ENCODE results near the gene FRMD4A.
A peak's percentile ranks its signal among the peaks of the same experiment; 100 is the strongest.

The FRMD4A gene

DNA sequence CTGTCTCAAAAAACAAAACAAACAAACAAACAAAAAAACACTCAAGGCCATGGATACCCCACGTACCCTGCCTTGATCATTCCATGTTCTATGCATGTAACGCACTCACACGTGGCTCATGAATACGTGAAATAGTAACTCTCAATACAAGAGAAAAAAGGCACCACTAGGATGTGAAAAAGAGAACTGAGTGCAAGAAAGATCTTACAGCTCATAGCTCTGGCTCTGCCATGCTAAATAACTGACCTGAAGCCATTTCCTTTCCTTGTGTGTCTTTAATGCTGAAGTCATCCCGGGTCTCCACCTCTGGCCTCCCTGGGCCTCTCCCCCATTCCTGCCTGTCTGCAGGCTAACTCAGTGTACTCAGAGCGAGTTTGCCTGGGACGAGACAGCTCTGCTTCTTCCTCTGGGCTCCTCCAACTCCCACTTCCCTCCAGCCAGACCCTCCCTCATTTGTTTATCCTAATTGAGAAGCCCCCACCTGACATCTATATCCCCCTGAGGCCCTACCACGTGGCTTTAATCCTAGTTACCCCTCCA, 626.7 kb downstream of the FRMD4A start:
- peak; percentile 76 for FAIRE-seq
- DNase-seq (ENCODE audit: insufficient read length, low spot score) = no peak
- peak; percentile 30; the same call in 1 of the 2 replicates for TF ChIP-seq POLR2A (IDR thresholded peaks at IDR 0.05; ENCODE audit: low read depth, low read length)
- peak; percentile 69 for TF ChIP-seq SPI1 (IDR thresholded peaks at IDR 0.05; ENCODE audit: low read depth, low read length)
- no peak for TF ChIP-seq PAX5 (IDR thresholded peaks at IDR 0.05; ENCODE audit: insufficient read depth, low read length, severe bottlenecking)

DNA sequence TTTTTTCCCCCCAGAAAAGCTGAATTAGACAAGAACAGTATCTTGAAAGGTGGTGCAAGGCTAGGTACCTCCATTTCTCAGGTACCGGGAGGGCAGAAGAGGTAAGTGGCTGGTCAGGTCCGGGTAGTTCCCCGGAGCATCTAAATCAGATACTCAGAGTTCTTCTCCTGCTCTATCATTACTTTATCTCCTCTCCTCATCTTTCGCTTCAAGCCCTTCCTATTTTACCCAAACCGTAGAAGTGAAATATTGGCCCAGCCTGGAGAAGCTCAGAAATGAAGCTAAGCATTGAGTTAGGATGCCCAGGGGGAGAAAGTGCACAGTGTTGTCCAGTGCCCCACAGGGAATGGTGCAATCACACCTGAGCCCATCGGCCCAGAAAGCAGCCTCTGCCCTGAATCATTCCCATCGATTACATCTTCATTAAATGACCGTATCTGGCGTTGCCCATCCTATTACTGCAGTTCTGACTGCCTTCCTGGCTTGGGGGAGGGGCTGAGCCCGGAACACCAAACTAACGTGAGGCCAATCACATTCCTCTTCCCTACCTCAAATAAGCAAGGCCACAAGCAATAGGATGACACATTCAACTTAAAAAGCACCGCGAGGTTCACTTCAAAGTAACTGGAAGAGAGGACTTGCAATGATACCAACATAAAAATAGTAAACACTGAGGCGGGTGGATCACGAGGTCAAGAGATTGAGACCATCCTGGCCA, 627.5 kb downstream of the FRMD4A start:
- DNase-seq (ENCODE audit: insufficient read length, low spot score) (no peak), FAIRE-seq (no peak)
- TF ChIP-seq POLR2AphosphoS5 (IDR thresholded peaks at IDR 0.05; ENCODE audit: low read depth, low read length) (no peak), POLR2A (IDR thresholded peaks at IDR 0.05; ENCODE audit: low read depth, low read length) (no peak), SPI1 (IDR thresholded peaks at IDR 0.05; ENCODE audit: low read depth, low read length) (no peak), POU2F2 (IDR thresholded peaks at IDR 0.05; ENCODE audit: low read depth, low read length) (no peak), TAF1 (IDR thresholded peaks at IDR 0.05; ENCODE audit: low read depth, low read length) (no peak), PAX5 (IDR thresholded peaks at IDR 0.05; ENCODE audit: insufficient read depth, low read length, severe bottlenecking) (no peak)

GRCh38 chr10:13701157-13701919, 629.4 kb downstream of the FRMD4A start:
- no peak for DNase-seq (ENCODE audit: insufficient read length, low spot score)
- FAIRE-seq = no peak
- no peak for TF ChIP-seq POLR2AphosphoS5 (IDR thresholded peaks at IDR 0.05; ENCODE audit: low read depth, low read length)
- no peak for TF ChIP-seq POU2F2 (IDR thresholded peaks at IDR 0.05; ENCODE audit: low read depth, low read length)
- TF ChIP-seq TAF1 (IDR thresholded peaks at IDR 0.05; ENCODE audit: low read depth, low read length) = no peak
- no peak for TF ChIP-seq PAX5 (IDR thresholded peaks at IDR 0.05; ENCODE audit: insufficient read depth, low read length, severe bottlenecking)

GRCh38 chr10:13700473-13701144, 630.1 kb downstream of the FRMD4A start:
- TF ChIP-seq PAX5 (IDR thresholded peaks at IDR 0.05; ENCODE audit: insufficient read depth, low read length, severe bottlenecking) (no peak), SPI1 (IDR thresholded peaks at IDR 0.05; ENCODE audit: low read depth, low read length) (no peak), TAF1 (IDR thresholded peaks at IDR 0.05; ENCODE audit: low read depth, low read length) (no peak), POU2F2 (IDR thresholded peaks at IDR 0.05; ENCODE audit: low read depth, low read length) (no peak), POLR2AphosphoS5 (IDR thresholded peaks at IDR 0.05; ENCODE audit: low read depth, low read length) (no peak), POLR2A (IDR thresholded peaks at IDR 0.05; ENCODE audit: low read depth, low read length) (no peak)
- DNase-seq (ENCODE audit: insufficient read length, low spot score) (no peak), FAIRE-seq (no peak)

- no peak for TF ChIP-seq POLR2AphosphoS5 (IDR thresholded peaks at IDR 0.05; ENCODE audit: low read depth, low read length)
- TF ChIP-seq POU2F2 (IDR thresholded peaks at IDR 0.05; ENCODE audit: low read depth, low read length) = no peak
- TF ChIP-seq SPI1 (IDR thresholded peaks at IDR 0.05; ENCODE audit: low read depth, low read length) = no peak
- TF ChIP-seq TAF1 (IDR thresholded peaks at IDR 0.05; ENCODE audit: low read depth, low read length) = no peak
- TF ChIP-seq PAX5 (IDR thresholded peaks at IDR 0.05; ENCODE audit: insufficient read depth, low read length, severe bottlenecking) = no peak
- DNase-seq (ENCODE audit: insufficient read length, low spot score) (no peak), FAIRE-seq (no peak)
These were observed 631.5 kb downstream of the FRMD4A start for GRCh38 chr10:13699216-13699615.

DNA sequence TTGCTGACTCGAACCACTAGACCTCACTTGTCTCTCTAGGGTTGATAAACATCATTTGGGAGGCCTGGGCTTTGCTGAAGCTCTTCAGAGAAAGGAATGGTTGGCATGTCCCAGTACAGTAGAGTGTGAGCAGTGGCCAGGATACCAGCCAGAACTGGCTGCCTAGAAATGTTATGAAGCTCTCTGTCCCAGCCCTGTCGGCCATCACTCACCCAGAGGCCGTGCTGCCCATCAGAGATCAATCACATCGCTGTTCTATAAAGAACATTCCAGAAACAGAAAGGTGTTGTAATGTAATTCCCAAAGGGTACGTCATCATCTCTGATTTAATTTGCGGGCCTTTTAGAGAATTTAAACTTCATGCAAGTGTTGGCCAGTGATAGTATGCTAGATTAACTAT, 632.5 kb downstream of the FRMD4A start:
- no peak for FAIRE-seq
- no peak for TF ChIP-seq POLR2A (IDR thresholded peaks at IDR 0.05; ENCODE audit: low read depth, low read length)
- no peak for TF ChIP-seq TAF1 (IDR thresholded peaks at IDR 0.05; ENCODE audit: low read depth, low read length)
- TF ChIP-seq SPI1 (IDR thresholded peaks at IDR 0.05; ENCODE audit: low read depth, low read length) = no peak
- TF ChIP-seq PAX5 (IDR thresholded peaks at IDR 0.05; ENCODE audit: insufficient read depth, low read length, severe bottlenecking) = no peak
- no peak for TF ChIP-seq POU2F2 (IDR thresholded peaks at IDR 0.05; ENCODE audit: low read depth, low read length)
- no peak for TF ChIP-seq POLR2AphosphoS5 (IDR thresholded peaks at IDR 0.05; ENCODE audit: low read depth, low read length)
- no peak for DNase-seq (ENCODE audit: insufficient read length, low spot score)

- TF ChIP-seq PAX5 (IDR thresholded peaks at IDR 0.05; ENCODE audit: insufficient read depth, low read length, severe bottlenecking) (no peak), POLR2A (IDR thresholded peaks at IDR 0.05; ENCODE audit: low read depth, low read length) (no peak), TAF1 (IDR thresholded peaks at IDR 0.05; ENCODE audit: low read depth, low read length) (no peak), POLR2AphosphoS5 (IDR thresholded peaks at IDR 0.05; ENCODE audit: low read depth, low read length) (no peak), SPI1 (IDR thresholded peaks at IDR 0.05; ENCODE audit: low read depth, low read length) (no peak), POU2F2 (IDR thresholded peaks at IDR 0.05; ENCODE audit: low read depth, low read length) (no peak)
- FAIRE-seq (no peak), DNase-seq (ENCODE audit: insufficient read length, low spot score) (no peak)
These were observed 634.7 kb downstream of the FRMD4A start for GRCh38 chr10:13696071-13696470.

GRCh38 chr10:13695588-13695987, 635.1 kb downstream of the FRMD4A start:
- no peak for FAIRE-seq
- TF ChIP-seq POLR2AphosphoS5 (IDR thresholded peaks at IDR 0.05; ENCODE audit: low read depth, low read length) = no peak
- TF ChIP-seq SPI1 (IDR thresholded peaks at IDR 0.05; ENCODE audit: low read depth, low read length) = no peak
- TF ChIP-seq TAF1 (IDR thresholded peaks at IDR 0.05; ENCODE audit: low read depth, low read length) = no peak
- TF ChIP-seq PAX5 (IDR thresholded peaks at IDR 0.05; ENCODE audit: insufficient read depth, low read length, severe bottlenecking) = no peak
- TF ChIP-seq POLR2A (IDR thresholded peaks at IDR 0.05; ENCODE audit: low read depth, low read length) = no peak
- no peak for TF ChIP-seq POU2F2 (IDR thresholded peaks at IDR 0.05; ENCODE audit: low read depth, low read length)
- DNase-seq (ENCODE audit: insufficient read length, low spot score) = no peak
